Right hindlimb (tissue), 1 donor: ENCODE results near the gene SLC7A5.
"Not testable (repeated sequence)": the region's sequence is repeated elsewhere in the genome, so short reads cannot be mapped to it uniquely, and the experiment has no call there.

Source experiments
- DNase-seq: peaks from one replicate; pipeline ENCODE4 v3.0.0-alpha.2; 2018

Gene SLC7A5

GRCh38 chr16:87832137-87832527 lies 37.2 kb downstream of the SLC7A5 start:
- DNase-seq: no peak

DNA sequence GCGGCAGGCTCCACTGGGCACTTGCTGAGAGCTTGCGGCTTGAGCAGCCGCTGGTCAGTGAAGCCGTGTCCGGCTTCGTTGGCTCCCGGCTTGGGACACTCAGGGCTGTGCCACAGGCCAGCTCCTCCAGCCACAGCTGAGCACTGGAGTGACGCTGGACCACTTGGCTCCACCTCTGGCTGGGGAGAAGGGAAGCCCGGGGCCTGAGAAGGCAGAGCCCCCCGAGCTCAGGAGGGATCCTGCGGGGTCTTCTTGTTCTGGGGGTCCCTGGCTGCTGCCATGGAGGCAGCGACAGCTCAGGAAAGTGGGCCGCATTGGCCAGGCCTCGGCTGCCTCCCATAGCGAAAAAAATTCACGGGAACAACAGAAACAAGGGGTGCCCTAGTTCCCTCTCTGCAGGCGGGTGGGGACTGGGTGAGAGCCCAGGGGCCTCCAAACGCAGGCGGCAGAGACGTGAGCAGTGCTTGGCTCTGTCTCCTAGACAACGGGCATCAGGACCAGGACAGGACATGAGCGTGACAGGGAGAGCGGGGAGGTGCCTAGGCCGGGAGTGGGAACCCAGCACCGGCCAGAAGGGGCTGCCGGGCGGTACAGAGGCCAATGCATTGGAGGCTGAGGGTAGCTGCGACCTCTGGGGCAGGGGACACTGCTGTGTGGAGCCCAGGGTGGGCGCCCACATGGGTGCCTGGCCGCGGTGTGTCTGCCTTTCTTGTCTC lies 37.7 kb downstream of the SLC7A5 start:
- no peak for DNase-seq

GRCh38 chr16:87830673-87831420 lies 38.5 kb downstream of the SLC7A5 start:
- DNase-seq: no peak

- DNase-seq: no peak
Observed at GRCh38 chr16:87829988-87830672, 39.2 kb downstream of the SLC7A5 start.

- no peak for DNase-seq
Observed at GRCh38 chr16:87829622-87829980, 39.7 kb downstream of the SLC7A5 start.

GRCh38 chr16:87828907-87829621 lies 40.2 kb downstream of the SLC7A5 start:
- no peak for DNase-seq

GRCh38 chr16:87828071-87828906 lies 41.0 kb downstream of the SLC7A5 start:
- no peak for DNase-seq

- not testable (repeated sequence) for DNase-seq
Observed at GRCh38 chr16:87827588-87827915, 41.8 kb downstream of the SLC7A5 start.

DNA sequence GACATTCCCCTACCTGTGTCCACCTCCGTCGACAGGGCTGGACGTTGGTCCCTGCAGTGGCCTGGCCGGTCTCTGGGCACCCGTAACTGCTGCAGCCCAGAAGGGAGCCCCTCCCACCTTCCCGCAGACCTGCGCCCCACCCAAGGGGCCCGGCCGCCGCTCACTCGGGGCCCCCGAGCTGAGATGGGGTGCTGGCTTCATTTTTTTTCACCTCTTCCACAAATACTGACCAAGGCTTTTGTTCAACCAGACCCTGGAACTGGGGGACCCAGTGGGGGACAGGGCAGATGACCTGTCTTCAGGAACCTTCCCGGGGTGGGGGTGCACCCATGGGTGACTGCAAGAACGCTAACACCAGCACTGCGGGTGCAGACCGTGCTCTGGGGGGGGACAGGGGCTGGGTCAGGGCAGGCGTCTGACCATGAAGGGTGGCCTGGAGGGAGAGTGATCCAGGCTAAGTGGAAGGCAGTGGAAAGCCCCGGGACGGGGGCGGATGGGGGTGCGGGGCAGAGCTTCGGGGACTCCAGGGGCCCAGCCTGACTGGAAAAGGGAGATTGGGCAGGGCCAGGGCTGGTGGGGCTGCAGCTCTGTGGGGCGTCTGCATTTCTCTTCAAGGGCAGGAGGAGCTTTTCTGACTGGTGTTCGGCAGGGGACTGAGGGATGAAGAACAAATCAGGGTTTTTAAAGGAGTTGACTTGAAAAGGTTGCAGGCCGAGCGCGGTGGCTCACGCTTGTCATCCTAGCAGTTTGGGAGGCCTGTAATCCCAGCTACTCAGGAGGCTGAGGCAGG lies 42.3 kb downstream of the SLC7A5 start:
- DNase-seq: no peak

- DNase-seq: not testable (repeated sequence)
Observed at GRCh38 chr16:87826407-87826797, 42.9 kb downstream of the SLC7A5 start.

- DNase-seq: not testable (repeated sequence)
Observed at GRCh38 chr16:87825842-87826120, 43.5 kb downstream of the SLC7A5 start.

- no peak for DNase-seq
Observed at GRCh38 chr16:87824991-87825841, 44.1 kb downstream of the SLC7A5 start.

GRCh38 chr16:87824016-87824990 lies 45.0 kb downstream of the SLC7A5 start:
- DNase-seq: no peak

GRCh38 chr16:87823181-87823929 lies 46.0 kb downstream of the SLC7A5 start:
- no peak for DNase-seq

GRCh38 chr16:87822108-87822970 lies 47.0 kb downstream of the SLC7A5 start:
- peak; percentile 59 for DNase-seq

- DNase-seq: peak; percentile 54
Observed at GRCh38 chr16:87821376-87822107, 47.8 kb downstream of the SLC7A5 start.

- DNase-seq: no peak
Observed at GRCh38 chr16:87819983-87820382, 49.3 kb downstream of the SLC7A5 start.
